Right forelimb (tissue), 1 donor: Measurements from ENCODE around the gene DACT2.

ENCODE experiments used
- DNase-seq: peaks from one replicate; pipeline ENCODE4 v3.0.0-alpha.2; 2018

The DACT2 gene

DNA sequence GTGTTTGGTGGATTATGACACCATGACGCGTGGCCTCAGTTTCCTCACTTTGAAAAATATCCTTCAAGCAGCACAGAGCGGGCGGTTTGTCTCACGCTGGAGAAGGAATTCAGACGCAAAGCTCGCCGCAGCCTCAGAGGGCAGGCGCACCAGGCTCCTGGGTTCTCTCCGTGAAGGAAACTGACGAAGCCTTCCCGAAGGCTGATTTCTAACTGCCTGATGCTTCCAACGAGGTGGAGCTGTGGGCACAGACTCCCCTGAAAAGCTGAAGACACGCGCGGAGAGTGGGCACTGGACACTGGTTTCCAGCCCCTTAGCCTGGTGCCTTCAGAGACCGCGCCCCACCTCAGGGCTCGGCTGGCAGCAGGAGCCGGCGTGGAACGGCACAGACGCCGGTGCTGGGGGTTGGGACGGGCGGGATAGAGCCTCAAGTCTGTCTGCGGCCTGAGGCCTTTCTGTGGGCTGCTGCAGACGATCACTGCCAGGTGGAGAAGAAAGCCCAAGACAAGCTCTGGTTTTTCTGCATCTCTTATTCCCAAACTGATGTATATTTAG, 56.1 kb downstream of the DACT2 start:
- DNase-seq, result no peak

DNA sequence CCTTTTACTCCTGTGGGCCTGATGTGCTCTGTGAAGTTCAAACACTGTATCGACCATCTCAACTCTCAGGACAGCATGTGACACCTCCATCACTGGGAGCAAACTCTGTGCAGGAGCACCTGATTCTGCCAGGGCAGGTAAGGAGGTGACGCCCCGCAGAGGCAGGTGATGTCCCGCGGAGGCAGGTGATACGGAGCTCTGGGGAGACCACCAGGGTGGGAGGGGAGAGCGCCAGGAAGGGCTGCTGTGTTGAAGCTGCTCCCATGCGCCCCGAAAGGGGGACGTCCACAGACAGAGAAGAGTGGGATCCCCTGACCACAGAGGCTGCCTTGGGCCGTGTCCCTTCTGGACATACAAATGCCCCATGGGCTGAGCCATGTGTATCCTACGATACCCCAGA, 58.3 kb downstream of the DACT2 start:
- DNase-seq, result no peak

DNA sequence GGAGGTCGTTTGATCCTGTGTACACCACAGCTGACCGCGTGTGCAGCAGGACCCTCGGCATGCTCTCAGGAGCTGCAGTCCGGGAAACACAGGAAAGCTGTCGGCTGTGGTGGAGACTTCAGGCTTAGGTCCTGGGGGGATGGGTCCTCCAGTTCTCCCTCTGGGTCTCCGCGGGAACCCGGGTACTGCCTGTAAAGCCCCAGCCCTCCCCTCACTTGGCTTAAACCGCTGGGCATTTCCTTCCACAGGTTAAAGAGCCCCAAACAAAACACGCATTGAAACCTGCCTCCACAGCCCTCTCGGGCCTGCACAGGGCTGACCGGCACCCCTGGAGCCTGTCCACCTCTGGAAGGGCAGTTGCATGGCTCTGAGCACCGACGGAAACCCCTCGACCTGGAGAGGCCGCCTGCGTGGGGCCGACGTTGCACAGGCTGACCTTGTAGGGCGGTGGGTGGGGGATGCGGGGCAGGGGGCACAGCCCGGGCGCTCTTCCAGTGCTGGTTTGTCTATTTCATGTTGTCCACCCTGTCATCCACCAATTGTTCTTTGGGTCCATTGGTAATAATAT, 59.1 kb downstream of the DACT2 start:
- no peak for DNase-seq

DNA sequence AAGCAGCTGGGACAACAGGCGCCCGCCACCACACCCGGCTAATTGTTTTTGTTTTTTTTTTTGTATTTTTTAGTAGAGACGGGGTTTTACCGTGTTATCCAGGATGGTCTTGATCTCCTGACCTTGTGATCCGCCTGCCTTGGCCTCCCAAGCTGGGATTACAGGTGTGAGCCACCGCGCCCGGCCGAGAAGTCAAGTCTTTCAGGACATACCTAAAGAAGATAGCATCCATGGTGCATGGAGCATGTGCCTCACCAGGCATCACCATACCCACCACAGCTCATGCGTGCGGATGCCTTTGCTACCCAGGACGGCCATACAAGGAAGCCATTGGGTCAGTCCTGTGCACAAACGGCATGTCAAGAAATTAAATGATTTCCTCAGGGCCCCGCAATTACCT, 60.8 kb downstream of the DACT2 start:
- DNase-seq, result no peak

DNA sequence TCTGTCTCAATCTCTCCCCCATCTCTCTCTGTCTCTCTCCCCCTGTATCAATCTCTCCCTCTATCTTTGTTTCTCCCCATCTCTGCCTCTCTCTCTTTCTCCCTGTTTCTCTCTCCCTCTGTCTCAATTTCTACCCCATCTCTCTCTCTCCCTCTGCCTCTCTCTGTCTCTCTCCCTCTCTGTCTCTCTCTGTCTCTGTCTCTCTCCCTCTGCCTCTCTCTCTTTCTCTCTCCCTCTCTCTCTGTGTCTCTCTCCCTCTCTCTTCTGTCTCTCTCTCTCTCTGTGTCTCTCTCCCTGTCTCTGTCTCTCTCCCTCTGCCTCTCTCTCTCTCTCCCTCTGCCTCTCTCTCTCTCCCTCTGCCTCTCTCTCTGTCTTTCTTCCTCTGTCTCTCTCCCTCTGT, 62.6 kb downstream of the DACT2 start:
- no peak for DNase-seq
